SIG-M5 treated with dmso at 0.1 percent for 504 hours (cell line): ENCODE data around the gene PFN3.
A peak's percentile ranks its signal among the peaks of the same experiment; 100 is the strongest.

Source experiments
- DNase-seq: peaks from one replicate; lab custom pipeline; 2025; ENCODE audit not compliant: unreplicated experiment; lab: John Stamatoyannopoulos, UW

Gene PFN3

DNA sequence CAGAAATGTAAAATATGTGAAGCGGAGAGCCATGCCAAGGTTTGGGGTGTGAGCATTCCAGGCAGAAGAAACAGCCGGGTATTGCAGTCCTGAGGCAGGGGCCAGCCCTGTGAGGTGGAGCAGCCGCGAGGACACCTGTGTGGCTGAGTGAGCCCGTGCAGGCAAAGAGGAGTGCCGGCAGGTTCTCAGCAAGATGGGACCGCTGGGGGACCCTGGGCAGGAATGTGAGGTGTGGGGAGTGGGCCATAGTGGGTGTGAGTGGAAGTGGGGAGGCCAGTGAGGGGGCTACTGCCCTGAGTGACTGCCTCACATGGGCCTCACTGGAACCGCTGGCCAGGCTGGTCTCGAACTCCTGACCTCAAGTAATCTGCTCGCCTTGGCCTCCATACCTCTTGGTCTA is 38.0 kb upstream of the PFN3 start:
- no peak for DNase-seq

- DNase-seq, result no peak
Observed at GRCh38 chr5:177437623-177438022, 37.2 kb upstream of the PFN3 start.

- DNase-seq, result no peak
Observed at GRCh38 chr5:177435847-177436536, 35.5 kb upstream of the PFN3 start.

GRCh38 chr5:177434942-177435738 is 34.7 kb upstream of the PFN3 start:
- no peak for DNase-seq

- DNase-seq, result no peak
Observed at GRCh38 chr5:177434437-177434836, 34.0 kb upstream of the PFN3 start.

- DNase-seq, result no peak
Observed at GRCh38 chr5:177433658-177434217, 33.3 kb upstream of the PFN3 start.

GRCh38 chr5:177432839-177433657 is 32.6 kb upstream of the PFN3 start:
- DNase-seq, result no peak

- no peak for DNase-seq
Observed at GRCh38 chr5:177432143-177432838, 31.8 kb upstream of the PFN3 start.

DNA sequence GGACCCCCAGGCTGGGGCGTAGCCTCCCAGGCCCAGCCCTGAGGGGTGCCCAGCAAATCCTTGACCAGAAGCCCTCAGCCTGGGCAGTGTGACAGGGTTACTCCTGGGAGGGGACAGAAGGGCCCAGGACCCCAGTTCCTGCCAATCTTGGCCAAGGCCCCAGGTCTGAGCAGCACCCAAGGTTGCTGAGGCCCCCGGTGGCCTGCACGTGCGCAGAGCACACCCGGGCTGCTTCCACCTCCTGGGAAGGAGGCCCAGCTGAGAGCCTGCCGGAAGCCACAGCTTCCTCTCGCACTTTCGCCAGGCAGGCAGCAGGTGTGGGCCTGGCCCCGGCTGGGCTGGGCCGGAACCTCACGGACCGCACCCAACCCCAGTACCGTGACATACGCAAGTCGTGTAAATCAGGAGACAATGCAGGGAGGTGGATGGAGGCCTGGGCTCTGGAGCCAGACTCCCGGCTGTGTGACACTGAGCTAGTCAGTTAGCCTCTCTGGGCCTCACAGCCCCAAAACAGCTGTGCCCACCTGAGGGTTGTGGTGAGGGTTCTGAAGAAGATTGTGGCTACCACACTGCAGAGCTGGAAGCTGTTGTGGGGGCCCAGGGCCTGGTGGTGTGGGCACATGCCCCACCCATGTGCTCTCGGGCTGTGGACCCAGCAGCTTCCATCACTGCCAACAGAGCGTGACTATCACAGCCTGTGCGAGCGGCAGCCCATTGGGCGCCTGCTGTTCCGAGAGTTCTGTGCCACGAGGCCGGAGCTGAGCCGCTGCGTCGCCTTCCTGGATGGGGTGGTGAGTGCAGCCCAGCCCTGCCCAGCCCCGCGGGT is 31.1 kb upstream of the PFN3 start:
- peak; percentile 36 for DNase-seq

- DNase-seq, result no peak
Observed at GRCh38 chr5:177430972-177431316, 30.5 kb upstream of the PFN3 start.

- DNase-seq, result no peak
Observed at GRCh38 chr5:177430140-177430951, 29.9 kb upstream of the PFN3 start.

- peak; percentile 99 for DNase-seq
Observed at GRCh38 chr5:177429248-177430040, 29.0 kb upstream of the PFN3 start.

DNA sequence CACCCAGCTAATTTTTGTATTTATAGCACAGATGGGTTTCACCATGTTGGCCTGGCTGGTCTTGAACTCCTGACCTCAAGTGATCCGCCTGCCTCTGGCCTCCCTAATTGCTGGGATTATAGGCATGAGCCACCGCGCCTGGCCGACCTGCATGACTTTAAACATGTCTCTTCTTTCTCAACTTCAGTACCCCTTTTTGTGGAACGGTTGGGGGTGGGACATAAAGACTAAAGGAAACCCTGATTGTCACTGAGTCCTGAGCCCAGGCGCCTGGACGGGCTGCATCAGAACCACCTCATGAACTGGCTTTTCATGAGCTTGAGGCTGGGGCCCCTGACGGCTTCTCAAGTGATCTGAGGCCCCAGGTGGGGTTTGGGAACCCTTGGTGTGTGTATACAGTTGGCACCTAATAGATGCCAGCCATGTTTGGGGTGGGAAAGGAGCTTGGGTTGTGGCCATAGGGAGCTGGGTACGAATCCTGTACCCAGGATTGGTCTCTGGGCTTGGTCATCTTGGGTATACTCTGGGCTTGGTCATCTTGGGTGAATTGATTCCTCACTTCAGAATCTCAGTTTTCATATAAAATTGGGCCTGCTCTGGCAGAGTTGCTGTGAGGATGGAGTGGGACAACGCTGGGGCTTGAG is 28.2 kb upstream of the PFN3 start:
- peak; percentile 34 for DNase-seq

- peak; percentile 65 for DNase-seq
Observed at GRCh38 chr5:177427919-177428573, 27.6 kb upstream of the PFN3 start.

DNA sequence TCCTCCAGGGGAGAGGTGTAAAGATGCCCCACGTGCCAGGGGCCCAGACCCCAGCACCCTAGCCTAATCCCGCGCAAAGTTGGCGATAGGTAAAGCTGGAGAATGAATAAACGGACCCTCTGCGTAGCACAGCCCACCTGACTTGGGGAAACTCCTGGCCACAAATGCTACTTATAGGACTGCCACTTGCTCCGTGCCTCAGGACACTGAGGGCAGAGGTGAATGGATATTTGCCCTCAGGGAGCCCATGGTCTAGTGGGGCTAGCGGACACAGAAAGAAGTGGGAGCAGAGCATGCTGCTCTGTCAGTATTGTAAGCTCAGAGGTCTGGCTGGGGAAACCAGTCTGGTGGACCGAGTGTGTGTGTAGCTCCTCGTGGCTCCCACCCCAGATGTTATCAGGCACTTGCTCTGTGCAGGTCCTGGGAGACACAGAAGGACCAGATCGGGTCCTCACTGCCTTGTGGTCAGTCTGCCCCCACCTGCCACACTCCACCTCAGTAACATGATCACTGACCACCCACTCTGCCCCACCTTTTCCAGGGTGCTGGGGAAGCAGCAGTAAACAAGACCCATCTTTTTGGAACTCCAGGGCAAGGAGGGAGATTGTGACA is 26.9 kb upstream of the PFN3 start:
- DNase-seq, result peak; percentile 40

DNA sequence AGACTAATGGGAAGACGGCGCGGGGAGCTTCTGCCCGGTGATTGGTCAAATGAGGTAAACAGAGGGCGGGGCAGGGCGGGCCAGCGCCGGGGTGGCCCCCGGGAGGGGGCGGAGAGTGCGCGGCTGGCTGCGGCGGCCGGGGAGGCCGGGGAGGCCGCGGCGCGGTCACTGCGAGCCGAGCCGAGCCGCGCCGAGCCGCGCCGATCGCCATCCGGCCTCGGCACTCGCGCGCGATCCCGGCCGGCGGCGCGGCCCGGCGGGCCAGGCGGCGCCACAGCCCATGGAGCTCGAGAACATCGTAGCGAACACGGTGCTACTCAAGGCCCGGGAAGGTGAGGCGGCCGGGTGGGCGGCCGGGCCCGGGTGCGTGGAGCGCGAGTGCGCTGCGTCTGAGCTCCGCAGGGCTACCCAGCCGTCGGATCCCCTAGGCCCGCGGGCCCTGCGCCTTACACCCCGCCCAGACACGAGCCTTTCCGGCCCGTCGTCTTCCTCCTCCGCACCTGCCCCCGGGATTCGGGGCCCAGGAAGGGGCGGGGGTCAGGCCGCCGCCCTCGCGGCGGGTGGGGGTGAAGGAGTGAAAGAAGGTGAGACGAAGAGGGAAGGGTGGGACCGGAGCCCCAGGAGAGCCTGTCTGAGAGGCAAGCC is 26.2 kb upstream of the PFN3 start, which contains the start of gene GRK6:
Gene GRK6, plus strand, starts transcription at position 111 of the 645 bp plus-strand sequence. Its CDS starts 170 bp downstream, at position 281.
- peak; percentile 53 for DNase-seq
